WTC11 (cell line): ENCODE measurements around the gene TMCC1.
A peak's percentile ranks its signal among the peaks of the same experiment; 100 is the strongest.

Experiments
- CTCF ChIP-seq: fragments of 200-600 bp; IDR thresholded peaks from 2 replicates; pipeline ENCODE4 v1.8.0; 2022; ENCODE audit warnings: antibody characterized with exemption
- ETV6 ChIP-seq: sonication (generic); formaldehyde crosslinking; IDR thresholded peaks from 2 replicates; pipeline ENCODE4 v1.8.1; 2022; ENCODE audit warnings: mild to moderate bottlenecking, missing genetic modification reagents
- MAX ChIP-seq: sonication (generic); formaldehyde crosslinking; IDR thresholded peaks from 2 replicates; pipeline ENCODE4 v1.8.0; 2022; ENCODE audit warnings: mild to moderate bottlenecking, missing genetic modification reagents
- NFYB ChIP-seq: sonication (generic); formaldehyde crosslinking; conservative IDR thresholded peaks from 2 replicates; pipeline ENCODE4 v1.8.0; 2022; ENCODE audit warnings: low read depth, missing genetic modification reagents
- OVOL2 ChIP-seq: fragments of 250-450 bp; sonication (Bioruptor Pico); IDR thresholded peaks from 2 replicates; pipeline ENCODE4 v1.9.0; 2021; ENCODE audit warnings: mild to moderate bottlenecking, borderline replicate concordance
- SP1 ChIP-seq: sonication (generic); formaldehyde crosslinking; conservative IDR thresholded peaks from 2 replicates; pipeline ENCODE4 v1.8.1; 2022; ENCODE audit warnings: missing genetic modification reagents
- ZMAT4 ChIP-seq: fragments of 250-450 bp; sonication (Bioruptor Pico); IDR thresholded peaks from 2 replicates; pipeline ENCODE4 v1.9.0; 2021; ENCODE audit warnings: mild to moderate bottlenecking
- ZNF512 ChIP-seq: sonication (generic); formaldehyde crosslinking; IDR thresholded peaks from 2 replicates; pipeline ENCODE4 v1.8.1; 2022; ENCODE audit warnings: missing genetic modification reagents, borderline replicate concordance
- ZSCAN18 ChIP-seq: fragments of 250-450 bp; sonication (Bioruptor Pico); IDR thresholded peaks from 2 replicates; pipeline ENCODE4 v2.1.2; 2022; ENCODE audit warnings: mild to moderate bottlenecking, moderate library complexity

GRCh38 chr3:129934234-129935123, 41.0 kb upstream of the TMCC1 start:
- no peak for TF ChIP-seq OVOL2 (CRISPR knock-in tag)
- TF ChIP-seq CTCF = peak; percentile 88
- TF ChIP-seq NFYB = no peak
- TF ChIP-seq ZNF512 (CRISPR knock-in tag) = no peak
- no peak for TF ChIP-seq MAX (CRISPR knock-in tag)
- TF ChIP-seq ZSCAN18 (CRISPR knock-in tag) = no peak
- TF ChIP-seq SP1 (CRISPR knock-in tag) = no peak
- no peak for TF ChIP-seq ZMAT4
- TF ChIP-seq ETV6 = no peak
